ENCODE results near the gene PRKCA. TPM values are rescaled to one million over a fixed set of nuclear protein-coding genes. Genes with fewer than 3 reads are reported as not detected.
A peak's percentile ranks its signal among the peaks of the same experiment; 100 is the strongest.

PRKCA gene
- total RNA-seq, 1 experiment from 2014 or later = 28.6 TPM

DNA sequence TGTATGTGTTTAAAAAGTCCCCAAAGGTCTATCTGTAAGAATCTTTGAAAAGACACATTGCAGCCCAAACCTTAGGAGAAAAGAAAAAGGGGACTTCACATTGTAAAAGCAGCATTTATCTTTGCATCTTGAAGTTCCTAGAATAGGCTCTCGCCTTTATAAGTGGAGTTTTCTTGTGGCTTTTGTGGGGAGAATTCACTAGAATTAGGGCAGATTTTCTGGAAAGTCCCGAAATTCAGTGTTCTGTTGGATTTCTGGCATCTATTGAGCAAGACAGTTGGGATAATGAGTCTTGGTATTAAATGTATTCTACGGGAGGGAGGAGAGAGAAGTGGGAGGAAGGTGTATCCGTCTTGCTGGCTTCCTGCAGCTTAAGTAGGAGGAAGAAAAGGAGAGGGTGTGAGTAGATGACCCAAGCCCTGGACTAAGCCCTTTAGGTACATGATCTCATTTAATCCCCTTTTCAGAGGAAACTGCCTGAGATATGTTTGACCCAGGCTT lies 62.6 kb downstream of the PRKCA start:
- in situ Hi-C loops (cut with HindIII; ENCODE audit: low pct_unique_long_range_greater_than_20kb, low sequenced_read_pairs) = no loop called here
- no peak for DNase-seq (ENCODE audit: low read depth)

DNA sequence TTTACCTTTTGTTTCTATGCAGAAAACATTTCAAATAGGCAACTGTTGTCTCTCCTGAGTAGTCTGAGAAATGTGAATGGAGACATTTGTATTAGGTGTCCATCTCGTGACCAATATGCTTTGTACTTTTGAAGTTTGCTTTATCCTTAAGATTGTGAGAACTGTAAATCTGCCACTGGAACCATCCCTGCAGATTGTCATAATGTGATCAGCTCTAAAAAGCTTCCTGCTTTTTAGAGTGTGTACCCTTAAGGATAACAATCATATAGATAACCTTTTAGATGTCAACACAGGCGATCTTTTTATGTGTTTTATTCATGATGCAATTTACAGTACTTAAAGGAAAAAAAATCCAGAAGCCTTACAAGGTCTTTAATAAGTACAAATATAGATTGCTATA lies 63.5 kb downstream of the PRKCA start:
- in situ Hi-C loops (cut with HindIII; ENCODE audit: low pct_unique_long_range_greater_than_20kb, low sequenced_read_pairs) = no loop called here
- no peak for DNase-seq (ENCODE audit: low read depth)

DNA sequence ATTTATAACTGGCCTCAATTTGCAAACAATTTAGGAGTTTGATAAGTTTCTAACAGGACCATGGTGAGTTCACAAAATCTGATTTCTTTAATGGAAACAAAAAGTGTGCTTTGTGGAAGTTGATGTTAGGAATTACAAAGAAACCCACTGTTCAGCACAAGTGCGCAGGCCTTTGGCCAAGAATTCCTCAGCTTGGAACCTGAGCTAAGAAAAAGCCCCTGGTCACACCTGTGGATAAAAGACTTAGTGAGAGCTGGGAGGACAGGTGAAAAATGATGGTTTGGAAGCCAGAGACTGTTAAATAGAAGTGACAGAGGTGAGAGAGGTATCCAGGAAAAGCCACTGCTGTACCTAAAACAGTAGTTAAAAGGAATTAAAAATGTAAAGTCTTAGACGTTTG lies 64.7 kb downstream of the PRKCA start:
- in situ Hi-C loops (cut with HindIII; ENCODE audit: low pct_unique_long_range_greater_than_20kb, low sequenced_read_pairs) = no loop called here
- DNase-seq (ENCODE audit: low read depth) = no peak

DNA sequence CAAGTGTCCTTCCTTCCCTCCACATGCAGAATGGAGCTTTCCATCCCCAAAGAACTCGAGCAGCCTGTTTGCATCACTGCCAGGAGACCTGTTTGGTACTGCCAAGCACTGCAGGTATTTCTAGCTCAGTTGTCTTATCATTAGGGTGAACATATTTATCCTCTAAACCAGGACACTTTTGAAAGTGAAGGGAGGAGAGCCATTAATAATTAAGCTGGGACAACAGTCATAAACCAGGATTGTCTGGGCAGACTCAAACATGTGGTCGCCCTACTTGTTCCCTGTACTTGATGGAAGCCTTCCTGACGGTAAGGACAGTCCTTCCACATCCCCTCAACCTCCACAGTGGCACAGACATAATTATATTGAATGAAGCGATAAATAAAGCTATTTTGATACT lies 67.4 kb downstream of the PRKCA start:
- in situ Hi-C loops (cut with HindIII; ENCODE audit: low pct_unique_long_range_greater_than_20kb, low sequenced_read_pairs) = no loop called here
- DNase-seq (ENCODE audit: low read depth) = peak; percentile 41

DNA sequence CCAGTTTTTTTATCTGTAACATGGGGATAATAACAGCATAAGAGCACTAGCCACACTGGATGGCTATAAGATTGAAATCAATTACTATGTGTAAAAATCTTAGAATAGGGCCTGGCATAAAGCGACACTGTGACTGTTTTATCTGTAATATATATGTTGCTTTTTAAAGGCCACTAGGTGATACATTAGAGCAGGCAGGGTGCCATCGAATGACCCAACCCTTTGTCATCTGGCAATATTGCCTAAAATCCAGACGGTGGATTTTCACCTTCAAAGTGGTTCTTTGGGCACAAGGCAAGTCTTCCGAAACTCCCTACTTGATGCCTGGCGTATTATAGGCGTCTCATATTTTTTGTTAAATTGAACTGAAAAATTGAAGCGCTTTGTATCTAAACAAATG lies 69.1 kb downstream of the PRKCA start:
- no peak for DNase-seq (ENCODE audit: low read depth)
- in situ Hi-C loops (cut with HindIII; ENCODE audit: low pct_unique_long_range_greater_than_20kb, low sequenced_read_pairs) = no loop called here

DNA sequence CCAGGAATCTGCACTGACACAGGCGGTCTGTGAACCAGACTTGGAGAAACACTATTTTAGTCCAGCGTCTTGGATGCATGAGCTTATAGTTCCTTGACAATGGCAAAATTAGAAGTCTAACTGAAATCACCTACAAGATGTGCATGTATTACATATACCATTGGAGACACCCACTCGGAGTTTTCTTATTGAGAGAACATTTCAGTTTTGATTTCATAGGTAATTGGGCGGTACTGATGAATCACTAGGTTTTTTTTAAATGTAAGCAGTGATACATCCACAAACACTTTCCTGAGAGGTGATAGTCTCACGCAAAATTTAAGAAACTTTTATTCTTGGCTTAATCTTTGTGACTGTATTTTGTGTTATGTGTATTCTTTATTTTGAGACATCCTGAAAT lies 69.8 kb downstream of the PRKCA start:
- in situ Hi-C loops (cut with HindIII; ENCODE audit: low pct_unique_long_range_greater_than_20kb, low sequenced_read_pairs) = no loop called here
- no peak for DNase-seq (ENCODE audit: low read depth)

DNA sequence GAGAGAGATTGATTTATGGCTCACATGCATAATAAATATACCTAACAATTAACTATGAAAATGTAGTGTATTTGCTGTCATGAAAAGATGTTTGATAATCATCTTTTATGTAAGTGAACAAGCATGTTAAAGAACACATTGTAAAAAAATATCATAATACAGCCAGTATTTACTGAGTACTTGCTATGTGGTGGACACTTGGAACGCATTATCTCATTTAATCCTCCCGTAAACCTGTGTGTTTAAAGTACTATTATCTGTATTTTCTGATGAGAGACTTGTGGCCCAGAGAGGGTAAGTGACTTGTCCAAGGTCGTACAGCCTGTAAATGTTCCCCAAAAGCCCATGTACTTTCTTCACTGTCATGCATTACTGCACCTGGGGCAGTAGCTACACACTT lies 70.7 kb downstream of the PRKCA start:
- DNase-seq (ENCODE audit: low read depth) = no peak
- in situ Hi-C loops (cut with HindIII; ENCODE audit: low pct_unique_long_range_greater_than_20kb, low sequenced_read_pairs) = no loop called here

DNA sequence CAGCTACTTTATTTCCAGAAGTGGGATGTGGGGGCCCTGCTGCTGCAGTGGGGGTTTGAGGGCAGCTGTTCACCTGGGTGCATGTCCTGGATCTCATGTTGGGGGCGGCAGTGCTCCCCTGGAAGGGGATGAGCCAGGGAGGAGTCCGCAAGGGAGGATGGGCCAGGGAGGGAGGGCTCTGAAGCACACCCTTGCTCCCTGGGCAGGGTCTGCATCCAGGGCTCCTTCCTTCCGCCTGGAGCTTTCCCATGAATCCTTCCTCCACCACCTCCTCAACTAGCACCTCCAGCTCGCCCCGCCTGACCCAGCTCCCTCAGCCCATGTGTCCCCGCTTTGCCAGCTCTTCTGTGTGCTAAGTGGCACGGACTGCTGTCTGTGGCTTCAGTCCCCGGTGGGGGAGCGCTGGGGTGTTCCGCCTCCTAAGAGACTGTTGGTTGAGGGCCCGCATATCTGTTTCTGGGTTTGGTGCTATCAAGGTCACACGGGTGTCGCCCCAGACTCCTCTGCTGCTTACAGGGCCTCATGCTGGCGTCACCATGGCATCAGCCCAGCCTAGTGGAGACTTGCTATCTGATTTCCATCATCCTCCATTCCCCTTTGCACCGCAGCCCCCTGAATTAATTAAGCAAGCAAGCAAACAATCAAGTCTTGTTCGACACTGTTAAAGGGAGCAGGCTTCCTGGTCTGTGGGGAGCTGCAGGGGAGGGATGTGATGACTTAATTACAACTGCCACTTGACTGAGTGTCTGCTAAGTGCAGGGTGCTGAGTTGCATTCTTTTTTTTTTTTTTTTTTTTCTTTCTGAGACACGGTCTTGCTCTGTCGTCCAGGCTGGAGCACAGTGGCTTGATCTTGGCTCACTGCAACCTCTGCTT lies 71.8 kb downstream of the PRKCA start:
- in situ Hi-C loops (cut with HindIII; ENCODE audit: low pct_unique_long_range_greater_than_20kb, low sequenced_read_pairs) = no loop called here
- peak; percentile 63 for DNase-seq (ENCODE audit: low read depth)

DNA sequence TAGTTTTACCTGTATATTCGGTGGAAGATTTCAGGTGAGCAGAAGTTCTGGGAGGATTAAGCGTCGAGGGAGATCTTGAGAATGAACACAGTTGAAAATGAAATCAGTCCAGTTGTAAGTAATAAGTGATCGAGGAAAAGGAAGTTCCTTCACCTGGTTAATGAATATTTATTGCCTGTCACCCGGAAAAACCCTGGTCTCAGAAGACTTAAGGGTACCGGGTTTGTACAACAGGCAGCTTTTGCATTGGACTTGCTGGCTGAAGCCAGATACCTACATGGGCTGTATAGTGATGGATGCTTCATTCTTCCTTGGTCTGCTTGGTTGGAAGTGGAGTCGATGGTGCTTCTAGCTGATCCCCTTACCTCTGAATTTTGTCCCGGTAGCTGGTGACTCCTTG lies 72.7 kb downstream of the PRKCA start:
- in situ Hi-C loops (cut with HindIII; ENCODE audit: low pct_unique_long_range_greater_than_20kb, low sequenced_read_pairs) = no loop called here
- DNase-seq (ENCODE audit: low read depth) = no peak

DNA sequence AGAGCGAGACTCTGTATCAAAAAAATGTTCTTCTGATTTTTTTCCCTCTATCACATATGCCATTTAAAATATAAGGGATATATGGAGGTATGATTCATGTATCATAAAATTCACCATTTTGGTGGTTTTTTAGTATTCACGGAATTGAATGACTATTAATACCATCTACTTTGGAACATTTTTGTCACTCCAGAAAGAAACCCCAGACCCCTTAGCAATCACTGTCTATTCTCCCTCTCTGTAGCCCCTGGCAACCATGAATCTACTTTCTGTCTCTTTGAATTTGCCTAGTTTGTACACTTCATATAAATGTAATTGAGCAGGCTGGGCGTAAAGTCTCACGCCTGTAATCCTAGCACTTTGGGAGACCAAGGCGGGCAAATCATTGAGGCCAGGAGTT lies 75.9 kb downstream of the PRKCA start:
- in situ Hi-C loops (cut with HindIII; ENCODE audit: low pct_unique_long_range_greater_than_20kb, low sequenced_read_pairs) = no loop called here
- no peak for DNase-seq (ENCODE audit: low read depth)

DNA sequence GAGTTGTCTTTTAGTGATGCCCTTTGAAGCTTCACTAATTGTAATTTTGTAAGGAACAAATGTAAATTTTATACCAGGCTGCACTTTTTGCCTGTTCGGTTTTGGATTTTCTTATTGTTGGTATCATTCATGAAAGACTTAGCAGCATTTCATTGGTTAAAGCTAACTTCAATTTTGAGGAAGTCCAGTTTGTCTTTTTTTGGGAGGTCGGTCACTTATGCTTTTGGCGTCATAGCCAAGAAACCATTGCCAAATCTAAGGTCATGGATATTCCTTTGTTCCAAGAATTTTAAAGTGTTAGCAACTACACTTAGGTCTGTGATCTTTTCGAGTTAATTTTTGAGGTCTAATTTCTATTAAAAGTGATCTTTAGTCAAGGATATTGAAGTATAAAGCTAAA lies 77.1 kb downstream of the PRKCA start:
- no peak for DNase-seq (ENCODE audit: low read depth)
- in situ Hi-C loops (cut with HindIII; ENCODE audit: low pct_unique_long_range_greater_than_20kb, low sequenced_read_pairs) = no loop called here

DNA sequence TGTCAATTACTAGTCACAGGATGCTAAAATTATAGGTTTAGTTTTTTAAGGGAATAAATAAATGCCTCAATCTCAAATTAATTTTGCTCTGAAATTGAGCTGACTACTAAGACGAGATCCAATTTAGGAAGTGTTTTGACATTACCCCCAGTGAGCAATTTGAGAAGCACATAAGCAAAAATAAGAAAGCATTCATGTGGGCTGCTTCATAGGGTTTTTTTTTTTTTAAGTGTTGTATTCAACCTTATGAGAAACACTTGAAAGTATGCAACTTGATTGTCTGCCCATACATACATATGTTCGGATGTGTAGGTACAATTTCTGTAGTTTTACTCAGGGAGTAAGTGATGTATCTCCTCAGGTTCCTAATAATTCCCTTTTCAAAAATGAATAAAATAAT lies 77.6 kb downstream of the PRKCA start:
- no peak for DNase-seq (ENCODE audit: low read depth)
- in situ Hi-C loops (cut with HindIII; ENCODE audit: low pct_unique_long_range_greater_than_20kb, low sequenced_read_pairs) = no loop called here

DNA sequence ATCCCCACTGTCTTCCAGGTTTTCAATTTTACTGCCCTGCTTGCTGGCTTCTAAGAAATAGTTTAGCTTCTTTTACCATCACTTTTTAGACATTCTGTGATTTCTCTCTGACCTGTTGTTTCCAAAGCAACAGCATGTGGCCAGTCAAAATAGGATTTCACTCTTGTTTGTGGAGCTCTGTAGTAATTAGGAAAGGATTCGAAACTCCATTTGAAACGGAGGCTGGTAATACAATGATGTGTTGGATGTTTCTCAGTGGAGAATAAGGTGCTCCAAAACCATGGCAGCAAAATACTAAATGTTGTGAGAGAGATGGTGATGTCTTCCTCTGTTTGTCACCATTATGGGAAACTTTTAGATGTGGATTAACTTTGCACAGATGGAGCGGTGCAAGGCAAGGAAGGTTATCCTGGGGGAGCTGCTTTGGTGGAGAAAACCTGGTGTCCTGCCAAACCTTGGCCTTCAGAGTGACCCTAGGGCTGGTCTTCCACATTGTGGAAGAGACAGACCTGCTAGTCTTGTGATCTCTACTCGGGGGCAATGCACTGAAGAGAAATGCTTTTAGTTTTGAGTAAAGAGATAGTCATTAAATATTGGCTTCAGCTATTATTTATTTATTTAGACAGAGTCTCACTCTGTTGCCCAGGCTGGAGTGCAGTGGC lies 79.4 kb downstream of the PRKCA start:
- in situ Hi-C loops (cut with HindIII; ENCODE audit: low pct_unique_long_range_greater_than_20kb, low sequenced_read_pairs) = no loop called here

DNA sequence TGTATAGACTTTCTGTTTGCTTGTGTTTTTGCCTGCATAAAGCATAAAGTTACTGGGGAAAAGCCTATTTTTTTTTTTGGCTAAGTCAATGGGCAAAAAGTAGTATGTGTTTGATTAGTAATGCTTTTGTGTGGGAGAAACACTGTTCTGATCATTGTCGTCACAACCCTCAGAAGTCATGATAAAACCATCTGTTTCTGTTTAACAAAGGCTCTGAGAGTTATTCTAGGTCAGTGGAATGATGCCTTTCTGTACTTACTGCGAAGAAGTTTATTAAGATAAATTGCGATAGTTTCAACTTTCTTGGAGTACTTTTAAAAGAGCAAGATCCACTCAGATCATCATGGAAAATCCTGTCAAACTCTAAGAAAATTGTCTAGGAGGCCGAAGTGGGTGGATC lies 80.9 kb downstream of the PRKCA start:
- no peak for DNase-seq (ENCODE audit: low read depth)
- in situ Hi-C loops (cut with HindIII; ENCODE audit: low pct_unique_long_range_greater_than_20kb, low sequenced_read_pairs) = no loop called here

More for the DNA sequence above, 79.4 kb downstream of the PRKCA start:
- DNase-seq (ENCODE audit: low read depth) = no peak

DNA sequence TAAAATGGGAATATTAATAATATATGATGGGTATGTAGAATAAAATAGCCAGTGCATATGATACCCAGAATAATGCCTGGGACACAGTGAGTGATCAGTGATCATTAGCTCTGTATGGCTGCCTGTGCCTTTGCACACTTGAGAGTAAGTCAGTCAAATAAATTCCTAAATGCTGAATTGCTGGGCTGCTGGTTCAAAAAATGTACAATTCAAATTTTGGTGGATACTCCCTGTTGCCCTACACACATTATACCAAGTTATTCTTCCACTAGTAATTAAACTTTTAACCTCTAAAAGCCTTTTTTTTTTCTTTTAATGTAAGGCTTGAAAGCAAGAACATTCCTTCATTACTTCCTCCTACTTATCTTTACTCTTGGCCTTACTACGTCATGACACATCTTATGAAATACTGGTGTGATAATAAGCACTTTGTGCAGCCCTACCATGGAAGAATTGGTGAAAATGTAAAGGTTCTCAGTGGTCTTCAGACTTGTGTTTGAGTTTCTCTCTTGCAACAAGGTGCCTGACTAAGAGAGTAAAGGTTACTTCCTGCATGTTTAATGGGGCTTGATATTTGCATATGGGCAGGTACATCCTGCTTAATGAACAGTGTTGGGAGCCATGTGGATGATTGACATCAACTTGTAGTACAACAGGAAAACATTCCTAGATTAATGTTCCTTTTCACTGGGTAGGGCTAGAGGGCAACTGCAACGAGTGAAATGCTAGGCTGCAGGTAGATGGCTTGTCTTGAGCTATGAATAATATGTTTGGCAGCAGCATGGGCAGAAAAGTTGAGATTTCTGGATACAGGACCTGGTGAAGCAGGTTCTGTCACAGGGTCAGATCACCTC lies 84.3 kb downstream of the PRKCA start:
- DNase-seq (ENCODE audit: low read depth) = peak; percentile 89
- in situ Hi-C loops (cut with HindIII; ENCODE audit: low pct_unique_long_range_greater_than_20kb, low sequenced_read_pairs) = no loop called here

DNA sequence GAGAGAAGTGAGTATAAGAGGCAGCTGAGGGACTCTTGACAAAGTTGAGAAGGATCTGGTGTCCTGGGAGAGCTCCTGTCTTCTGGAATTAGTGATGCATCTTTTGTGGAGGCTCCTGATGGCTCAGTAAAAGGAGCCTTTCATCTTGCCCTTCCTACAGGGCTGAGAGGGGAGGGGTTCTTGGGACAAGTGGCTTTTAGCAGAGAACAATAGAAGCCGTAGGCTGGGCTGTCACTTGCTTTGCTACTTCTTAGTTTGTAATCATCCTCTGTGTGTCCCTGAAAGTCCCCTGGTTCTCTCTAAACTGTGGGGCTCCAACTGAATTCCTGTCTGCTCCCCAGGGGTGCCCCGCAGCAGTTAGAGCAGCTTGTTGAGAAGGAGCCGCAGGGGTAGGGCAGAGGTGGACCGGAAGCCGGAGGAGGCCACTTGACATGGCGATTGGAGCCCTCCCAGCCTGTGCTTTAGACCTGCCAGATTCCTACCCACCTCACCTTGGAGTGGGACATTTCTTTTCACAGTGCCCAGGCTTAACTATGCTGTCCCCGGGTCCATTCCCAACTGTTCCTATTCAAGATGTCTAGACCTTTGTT lies 85.1 kb downstream of the PRKCA start:
- in situ Hi-C loops (cut with HindIII; ENCODE audit: low pct_unique_long_range_greater_than_20kb, low sequenced_read_pairs) = no loop called here
- no peak for DNase-seq (ENCODE audit: low read depth)

DNA sequence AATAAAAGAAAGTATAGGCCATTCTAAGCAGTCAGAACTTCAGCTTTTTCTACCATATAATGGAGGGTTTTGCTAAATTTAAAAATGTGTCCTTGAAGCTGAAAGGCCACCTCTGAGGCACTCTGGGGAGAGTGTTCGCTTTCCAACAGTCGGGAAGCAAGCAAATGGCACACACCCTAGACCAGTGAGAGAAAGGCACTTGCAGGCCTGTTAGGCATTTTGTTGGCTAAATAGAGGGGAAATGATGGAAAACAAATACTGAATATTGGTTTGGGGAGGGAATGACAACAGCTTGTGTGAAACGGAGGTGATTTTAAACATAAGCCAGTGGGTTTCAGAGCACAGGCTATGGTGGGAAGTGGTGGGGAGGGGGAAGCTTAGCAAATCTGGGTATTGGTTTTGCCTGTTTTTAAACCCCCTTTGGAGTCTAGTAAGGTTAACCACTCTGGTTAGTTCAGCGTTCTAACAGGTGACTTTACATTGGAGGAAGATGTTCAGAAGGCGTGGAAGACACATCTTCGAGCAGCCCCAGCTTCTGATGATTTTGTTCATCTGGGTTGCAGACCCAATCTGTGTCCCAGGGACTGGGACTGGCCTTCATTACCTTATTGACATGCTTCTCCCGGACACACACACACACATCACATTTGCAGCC lies 90.5 kb downstream of the PRKCA start:
- in situ Hi-C loops (cut with HindIII; ENCODE audit: low pct_unique_long_range_greater_than_20kb, low sequenced_read_pairs) = no loop called here
- no peak for DNase-seq (ENCODE audit: low read depth)

DNA sequence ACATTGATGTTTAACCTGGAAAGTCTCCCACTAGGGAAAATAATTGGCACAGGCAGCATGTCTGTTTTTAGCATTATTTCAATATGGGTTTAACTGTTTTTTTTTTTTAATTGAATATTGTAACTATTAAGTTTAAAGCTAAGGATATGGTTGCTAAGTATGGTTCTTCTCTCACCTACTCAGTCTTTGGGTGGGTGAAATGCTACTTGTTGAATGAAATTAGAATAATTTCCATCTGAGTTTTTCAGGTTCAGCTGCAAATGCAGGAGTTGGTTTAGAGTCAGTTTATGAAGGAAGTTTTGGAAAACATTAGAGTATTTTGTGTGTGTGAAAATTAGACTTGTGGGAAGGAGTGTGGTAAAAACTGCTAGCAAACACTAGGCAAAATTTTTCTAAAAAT lies 93.5 kb downstream of the PRKCA start:
- no peak for DNase-seq (ENCODE audit: low read depth)

More for the DNA sequence above, 93.5 kb downstream of the PRKCA start:
- in situ Hi-C loops (cut with HindIII; ENCODE audit: low pct_unique_long_range_greater_than_20kb, low sequenced_read_pairs) = no loop called here
